Measurements from ENCODE around the gene SLFN12L. TPM values are rescaled to one million over a fixed set of nuclear protein-coding genes. Genes with fewer than 3 reads are reported as not detected.

SLFN12L gene
- total RNA-seq, 2 donors from 2014 or later: not detected

- H3K27me3 ChIP-seq (ENCODE audit: control insufficient read depth, insufficient read depth, low read length, poor library complexity, severe bottlenecking): no peaks in the 10 kb centered on the region
- Mint-ChIP-seq H3K27me3 (ENCODE audit: insufficient read depth) (peaks cover 3% of the 10 kb centered on the region), H3K9me3 (no peaks in the 10 kb centered on the region), H3K4me1 (no peaks in the 10 kb centered on the region), H3K27ac (no peak overlapping the region), H3K36me3 (ENCODE audit: low read depth) (no peaks in the 10 kb centered on the region), H3K4me3 (no peak overlapping the region)
- no peak overlapping the region for H3K9ac ChIP-seq (ENCODE audit: extremely low read depth, low read length, poor library complexity, severe bottlenecking)
- no peaks in the 10 kb centered on the region for H3K4me1 ChIP-seq (ENCODE audit: control insufficient read depth, insufficient read depth, low read length)
- WGBS, 2 experiments (ENCODE audit: insufficient coverage in 1 of 2, insufficient read length in 1 of 2): 92 to 94% methylated on average over 2 to 4 of the region's 4 CpGs
- DNase-seq: no peak
- no peak overlapping the region for H3K4me3 ChIP-seq (ENCODE audit: low read length)
- TF ChIP-seq CTCF (conservative IDR thresholded peaks at IDR 0.05): no peak
- H3K27ac ChIP-seq (ENCODE audit: low read depth, low read length): no peak overlapping the region
- H3K9me3 ChIP-seq (ENCODE audit: control insufficient read depth, low read length): no peaks in the 10 kb centered on the region
- H3K36me3 ChIP-seq (ENCODE audit: control insufficient read depth, insufficient read depth, low read length): no peaks in the 10 kb centered on the region
Measured at GRCh38 chr17:35423761-35424160, 113.7 kb downstream of the SLFN12L start.

Other genes starting within 250 kb of the SLFN12L start
- gene SLFN11, start 164.1 kb downstream of the SLFN12L start, total RNA-seq: under 1 TPM; 0.31 to 0.71 TPM
- 1 to 10 TPM; 3.7 to 4.9 TPM for gene SLFN12, start 105.2 kb downstream of the SLFN12L start, total RNA-seq
- 10 to 100 TPM; 27.4 to 58.7 TPM for gene SLFN13, start 88.9 kb downstream of the SLFN12L start, total RNA-seq
- gene SLFN14, start 23.1 kb upstream of the SLFN12L start, total RNA-seq: not detected
- 1 to 10 TPM; 4.0 to 4.8 TPM for gene PEX12, start 40.9 kb upstream of the SLFN12L start, total RNA-seq
- 100 to 1,000 TPM; 255 to 258 TPM for gene AP2B1, start 49.6 kb upstream of the SLFN12L start, total RNA-seq
- gene RASL10B, start 194.0 kb upstream of the SLFN12L start, total RNA-seq: 10 to 100 TPM; 28.6 to 31.9 TPM
- under 1 TPM in 1 of 2 donors, not detected in 1; 0.09 TPM for gene GAS2L2, start 215.6 kb upstream of the SLFN12L start, total RNA-seq
- gene C17orf50, start 223.2 kb upstream of the SLFN12L start, total RNA-seq: not detected